HCT116 (cell line): Measurements from ENCODE around the gene ROCK2. TPM values are rescaled to one million over a fixed set of nuclear protein-coding genes. Genes with fewer than 3 reads are reported as not detected.

Source experiments
- ATAC-seq: fragments of 200-7000 bp; cut with Tn5 transposase; 2 replicates; pipeline ENCODE4 v1.9.1; 2020; ENCODE audit warnings: mild to moderate bottlenecking, moderate library complexity
- BruUV-seq: library from RNA; stranded (reverse); fragments of 400-500 nt; replicated peaks from 2 replicates; lab custom pipeline; 2021; lab: Mats Ljungman, UMichigan
- CTCF ChIA-PET: fragments of 300-600 bp; sonication (Branson Sonifier 250); formaldehyde crosslinking; loops from one replicate; lab custom pipeline; 2021; ENCODE audit warnings: antibody characterized with exemption; lab: Charles Lee
- POLR2A ChIA-PET: fragments of 300-600, 350-600 bp; sonication (Branson Sonifier 250); formaldehyde crosslinking; loops from one replicate; lab custom pipeline; 2021; ENCODE audit warnings: antibody characterized with exemption; lab: Charles Lee
- RAD21 ChIA-PET, 2 experiments: fragments of 300-600 bp; sonication (Branson Sonifier 250); formaldehyde crosslinking; loops; one replicate each; lab custom pipeline; 2023; ENCODE audit warnings: low total read pairs in 2 of 2; ENCODE audit not compliant: uncharacterized antibody in 2 of 2, unreplicated experiment in 2 of 2, low non-redundant PET in 1 of 2; lab: Charles Lee
- DNase-seq: peaks from one replicate; pipeline ENCODE4 v3.0.0-alpha.2; 2010; ENCODE audit warnings: low read depth, low spot score
- H2AFZ ChIP-seq: fragments of 200-600 bp; shearing (Covaris generic), sonication (generic); 2 replicates; pipeline ENCODE4 v1.6.1; 2017; ENCODE audit warnings: low read depth, mixed run types, mixed read lengths, antibody characterized with exemption, low read length; ENCODE audit not compliant: poor library complexity, severe bottlenecking
- H3K27ac ChIP-seq: 2 replicates; pipeline ENCODE4 v1.5.1; 2012; ENCODE audit warnings: low read depth, low read length
- H3K27me3 ChIP-seq: fragments of 200-600 bp; sonication (generic); 2 replicates; pipeline ENCODE4 v1.6.1; 2016; ENCODE audit warnings: mixed run types, low read length, mixed read lengths; ENCODE audit not compliant: insufficient read depth
- H3K36me3 ChIP-seq, 2 experiments: fragments of 200-500 bp in 1 of 2; fragments of 200-600 bp in 1 of 2; sonication (Bioruptor generic) in 1 of 2; sonication (generic) in 1 of 2; 2 replicates each; pipeline versions ENCODE4 v1.5.1 to v1.6.1; 2014 to 2016; ENCODE audit warnings: low read length in 2 of 2, inconsistent platforms in 1 of 2, mixed read lengths in 1 of 2, mixed run types in 1 of 2; ENCODE audit not compliant: insufficient read depth in 2 of 2, control insufficient read depth in 1 of 2
- H3K4me1 ChIP-seq, 2 experiments: fragments of 200-600 bp in 1 of 2; sonication (generic) in 1 of 2; 2 replicates each; pipeline versions ENCODE4 v1.5.1 to v1.6.1; 2012 to 2017; ENCODE audit warnings: low read length in 2 of 2, inconsistent platforms in 1 of 2, mild to moderate bottlenecking in 1 of 2, mixed read lengths in 1 of 2, mixed run types in 1 of 2, moderate library complexity in 1 of 2; ENCODE audit not compliant: insufficient read depth in 2 of 2, control insufficient read depth in 1 of 2
- H3K4me2 ChIP-seq: fragments of 200-600 bp; sonication (generic); 2 replicates; pipeline ENCODE4 v1.6.1; 2017; ENCODE audit warnings: mixed run types, low read length, mixed read lengths
- H3K4me3 ChIP-seq, 2 experiments: fragments of 200-600 bp in 1 of 2; sonication (generic) in 1 of 2; replicated peaks in 1 of 2; 2 replicates each; pipeline ENCODE4 v1.5.1; 2011 to 2016; ENCODE audit warnings: low read length in 2 of 2, control low read depth in 1 of 2, low read depth in 1 of 2, mild to moderate bottlenecking in 1 of 2, mixed read lengths in 1 of 2, mixed run types in 1 of 2
- H3K79me2 ChIP-seq: fragments of 200-600 bp; sonication (generic); 2 replicates; pipeline ENCODE4 v1.6.1; 2017; ENCODE audit warnings: mild to moderate bottlenecking, mixed run types, low read length, moderate library complexity, mixed read lengths; ENCODE audit not compliant: insufficient read depth
- H3K9ac ChIP-seq: fragments of 200-600 bp; sonication (generic); 2 replicates; pipeline ENCODE4 v1.6.1; 2016; ENCODE audit warnings: low read length, mixed read lengths
- H3K9me2 ChIP-seq: fragments of 200-600 bp; sonication (generic), shearing (Covaris generic); 2 replicates; pipeline ENCODE4 v1.6.1; 2017; ENCODE audit warnings: mixed run types, mild to moderate bottlenecking, moderate library complexity; ENCODE audit not compliant: insufficient read depth
- H3K9me3 ChIP-seq, 2 experiments: fragments of 200-500 bp in 1 of 2; fragments of 200-600 bp in 1 of 2; sonication (Bioruptor generic) in 1 of 2; sonication (generic) in 1 of 2; 2 replicates each; pipeline ENCODE4 v1.6.1; 2014 to 2017; ENCODE audit warnings: low read length in 2 of 2, mixed read lengths in 2 of 2, inconsistent platforms in 1 of 2, low read depth in 1 of 2, mild to moderate bottlenecking in 1 of 2, mixed run types in 1 of 2, moderate library complexity in 1 of 2; ENCODE audit not compliant: control insufficient read depth in 1 of 2, insufficient read depth in 1 of 2
- H4K20me1 ChIP-seq: fragments of 200-600 bp; sonication (generic), shearing (Covaris generic); 2 replicates; pipeline ENCODE4 v1.6.1; 2017; ENCODE audit warnings: mixed run types, mild to moderate bottlenecking, moderate library complexity; ENCODE audit not compliant: insufficient read depth
- CBX3 ChIP-seq: IDR thresholded peaks from 2 replicates; pipeline ENCODE4 v1.6.1; 2012; ENCODE audit warnings: low read depth
- CEBPB ChIP-seq: IDR thresholded peaks from 2 replicates; pipeline ENCODE4 v1.6.1; 2012; ENCODE audit warnings: low read depth
- EGR1 ChIP-seq: IDR thresholded peaks from 2 replicates; pipeline ENCODE4 v1.6.1; 2012; ENCODE audit warnings: low read depth
- EZH2 ChIP-seq: fragments of 200-600 bp; sonication (generic); IDR thresholded peaks from 2 replicates; pipeline ENCODE4 v1.6.1; 2017; ENCODE audit warnings: antibody characterized with exemption, mixed run types
- EZH2phosphoT487 ChIP-seq: fragments of 200-600 bp; IDR thresholded peaks from 2 replicates; pipeline ENCODE4 v1.6.1; 2018; ENCODE audit warnings: antibody characterized with exemption, borderline replicate concordance
- FOSL1 ChIP-seq: IDR thresholded peaks from 2 replicates; pipeline ENCODE4 v1.6.1; 2012; ENCODE audit warnings: low read depth
- POLR2A ChIP-seq: IDR thresholded peaks from 2 replicates; pipeline ENCODE4 v1.7.0; 2011; ENCODE audit warnings: borderline replicate concordance; ENCODE audit not compliant: insufficient read depth, insufficient read length; ENCODE audit errors: extremely low read depth
- POLR2AphosphoS5 ChIP-seq: IDR thresholded peaks from 2 replicates; pipeline ENCODE4 v1.6.1; 2011; ENCODE audit warnings: mild to moderate bottlenecking, low read depth, low read length, moderate library complexity
- RAD21 ChIP-seq: IDR thresholded peaks from 2 replicates; pipeline ENCODE4 v1.6.1; 2012; ENCODE audit warnings: low read depth, mild to moderate bottlenecking
- SIN3A ChIP-seq: IDR thresholded peaks from 2 replicates; pipeline ENCODE4 v1.6.1; 2012; ENCODE audit warnings: low read depth
- SP1 ChIP-seq: IDR thresholded peaks from 2 replicates; pipeline ENCODE4 v1.6.1; 2012; ENCODE audit warnings: low read depth
- SRF ChIP-seq: IDR thresholded peaks from 2 replicates; pipeline ENCODE4 v1.6.1; 2012; ENCODE audit warnings: low read depth
- TCF7L2 ChIP-seq: IDR thresholded peaks from 2 replicates; pipeline ENCODE4 v1.7.0; 2011; ENCODE audit warnings: borderline replicate concordance, inconsistent platforms; ENCODE audit not compliant: insufficient read depth, insufficient read length; ENCODE audit errors: extremely low read depth
- YY1 ChIP-seq: IDR thresholded peaks from 2 replicates; pipeline ENCODE4 v1.6.1; 2011; ENCODE audit warnings: low read length, low read depth, moderate library complexity, mild to moderate bottlenecking; ENCODE audit not compliant: insufficient replicate concordance; ENCODE audit errors: extremely low read depth
- ZFX ChIP-seq: fragments of 450-650 bp; IDR thresholded peaks from 2 replicates; pipeline ENCODE4 v1.6.1; 2017
- ZNF274 ChIP-seq: fragments of 200-500 bp; sonication (Bioruptor generic); IDR thresholded peaks from 2 replicates; pipeline ENCODE4 v1.6.1; 2014; ENCODE audit warnings: mild to moderate bottlenecking, low read depth, low read length, inconsistent platforms
- intact Hi-C: fragments of 100-400 bp; cut with micrococcal nuclease; formaldehyde crosslinking; loops from 2 replicates; pipeline ENCODE4 v1.10.0; 2022
- total RNA-seq: library from RNA; stranded (reverse); gene quantifications from one replicate; pipeline ENCODE4 v1.2.1, GENCODE V29; 2021; ENCODE audit not compliant: unreplicated experiment
- TF ChIP-seq, protein P1 (sequence below), 3 experiments: fragments of 200-600 bp in 1 of 3; sonication (generic) in 1 of 3; IDR thresholded peaks in 2 of 3; conservative IDR thresholded peaks in 1 of 3; 2 replicates each; pipeline ENCODE4 v1.5.1; 2012 to 2017; ENCODE audit warnings: low read depth in 2 of 3, low read length in 2 of 3, antibody characterized with exemption in 1 of 3, borderline replicate concordance in 1 of 3, control low read depth in 1 of 3, mild to moderate bottlenecking in 1 of 3, mixed read lengths in 1 of 3, mixed run types in 1 of 3, moderate library complexity in 1 of 3; ENCODE audit not compliant: insufficient read depth in 1 of 3
- TF ChIP-seq, protein P2 (sequence below): IDR thresholded peaks from 2 replicates; pipeline ENCODE4 v1.6.1; 2012
- TF ChIP-seq, protein P3 (sequence below): IDR thresholded peaks from 2 replicates; pipeline ENCODE4 v1.6.1; 2011; ENCODE audit warnings: mild to moderate bottlenecking, low read length, moderate library complexity; ENCODE audit not compliant: insufficient replicate concordance; ENCODE audit errors: extremely low read depth
- TF ChIP-seq, protein P4 (sequence below): IDR thresholded peaks from 2 replicates; pipeline ENCODE4 v1.6.1; 2012; ENCODE audit warnings: low read depth

The ROCK2 gene
- total RNA-seq, 1 experiment from 2014 or later = 48.0 TPM

DNA sequence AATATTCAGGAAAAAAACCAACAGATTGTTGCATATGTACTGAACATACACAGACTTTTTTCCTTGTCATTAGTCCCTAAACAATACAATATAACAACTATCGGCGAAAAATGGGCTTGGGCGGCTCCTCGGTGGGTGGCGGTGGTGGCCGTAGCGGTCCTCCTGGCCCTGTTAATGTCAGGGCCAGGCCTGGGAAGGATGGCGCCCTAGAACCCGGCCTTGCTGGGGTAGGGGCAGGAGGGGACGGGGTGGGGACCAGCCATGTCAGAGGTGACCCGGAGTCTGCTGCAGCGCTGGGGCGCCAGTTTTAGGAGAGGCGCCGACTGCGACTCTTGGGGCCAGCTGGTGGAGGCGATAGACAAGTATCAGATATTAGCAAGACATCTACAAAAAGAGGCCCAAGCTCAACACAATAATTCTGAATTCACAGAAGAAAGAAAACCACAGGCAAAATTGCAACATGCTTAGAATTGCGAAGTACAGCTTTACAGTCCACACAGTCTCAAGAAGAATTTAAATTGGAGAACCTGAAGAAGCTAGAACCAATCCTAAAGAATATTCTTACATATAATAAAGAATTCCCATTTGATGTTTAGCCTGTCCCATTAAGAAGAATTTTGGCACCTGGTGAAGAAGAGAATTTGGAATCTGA is 36.5 kb downstream of the ROCK2 start:
- no peak overlapping the region for H3K9ac ChIP-seq
- CTCF ChIA-PET = no interaction called here
- no TSS peak for BruUV-seq
- no peaks in the 10 kb centered on the region for H3K36me3 ChIP-seq
- intact Hi-C loops = no loop called here
- H3K79me2 ChIP-seq = peaks cover 96% of the 10 kb centered on the region
- RAD21 ChIA-PET = no interaction called here
- no peak overlapping the region for H3K4me2 ChIP-seq
- no peak for ATAC-seq
- no peak overlapping the region for H3K27ac ChIP-seq
- H3K4me1 ChIP-seq = no peaks in the 10 kb centered on the region
- H3K27me3 ChIP-seq = no peaks in the 10 kb centered on the region
- no peaks in the 10 kb centered on the region for H3K9me2 ChIP-seq
- TF ChIP-seq EZH2 (no peak), SIN3A (no peak), POLR2AphosphoS5 (no peak), FOSL1 (no peak), ZNF274 (no peak), CBX3 (no peak), SRF (no peak), POLR2A (no peak), CEBPB (no peak), ZFX (no peak), EZH2phosphoT487 (no peak), SP1 (no peak), EGR1 (no peak), RAD21 (no peak), TCF7L2 (no peak), YY1 (no peak)
- TF ChIP-seq, protein P1, sequence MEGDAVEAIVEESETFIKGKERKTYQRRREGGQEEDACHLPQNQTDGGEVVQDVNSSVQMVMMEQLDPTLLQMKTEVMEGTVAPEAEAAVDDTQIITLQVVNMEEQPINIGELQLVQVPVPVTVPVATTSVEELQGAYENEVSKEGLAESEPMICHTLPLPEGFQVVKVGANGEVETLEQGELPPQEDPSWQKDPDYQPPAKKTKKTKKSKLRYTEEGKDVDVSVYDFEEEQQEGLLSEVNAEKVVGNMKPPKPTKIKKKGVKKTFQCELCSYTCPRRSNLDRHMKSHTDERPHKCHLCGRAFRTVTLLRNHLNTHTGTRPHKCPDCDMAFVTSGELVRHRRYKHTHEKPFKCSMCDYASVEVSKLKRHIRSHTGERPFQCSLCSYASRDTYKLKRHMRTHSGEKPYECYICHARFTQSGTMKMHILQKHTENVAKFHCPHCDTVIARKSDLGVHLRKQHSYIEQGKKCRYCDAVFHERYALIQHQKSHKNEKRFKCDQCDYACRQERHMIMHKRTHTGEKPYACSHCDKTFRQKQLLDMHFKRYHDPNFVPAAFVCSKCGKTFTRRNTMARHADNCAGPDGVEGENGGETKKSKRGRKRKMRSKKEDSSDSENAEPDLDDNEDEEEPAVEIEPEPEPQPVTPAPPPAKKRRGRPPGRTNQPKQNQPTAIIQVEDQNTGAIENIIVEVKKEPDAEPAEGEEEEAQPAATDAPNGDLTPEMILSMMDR (IDR thresholded peaks at IDR 0.05 in 2 of 3, conservative IDR thresholded peaks at IDR 0.05 in 1 of 3; ENCODE audit: borderline replicate concordance in 1 of 3, insufficient read depth in 1 of 3, low read depth in 2 of 3, low read length in 2 of 3) = no peak
- TF ChIP-seq, protein P2, sequence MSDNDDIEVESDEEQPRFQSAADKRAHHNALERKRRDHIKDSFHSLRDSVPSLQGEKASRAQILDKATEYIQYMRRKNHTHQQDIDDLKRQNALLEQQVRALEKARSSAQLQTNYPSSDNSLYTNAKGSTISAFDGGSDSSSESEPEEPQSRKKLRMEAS = no peak
- TF ChIP-seq, protein P3, sequence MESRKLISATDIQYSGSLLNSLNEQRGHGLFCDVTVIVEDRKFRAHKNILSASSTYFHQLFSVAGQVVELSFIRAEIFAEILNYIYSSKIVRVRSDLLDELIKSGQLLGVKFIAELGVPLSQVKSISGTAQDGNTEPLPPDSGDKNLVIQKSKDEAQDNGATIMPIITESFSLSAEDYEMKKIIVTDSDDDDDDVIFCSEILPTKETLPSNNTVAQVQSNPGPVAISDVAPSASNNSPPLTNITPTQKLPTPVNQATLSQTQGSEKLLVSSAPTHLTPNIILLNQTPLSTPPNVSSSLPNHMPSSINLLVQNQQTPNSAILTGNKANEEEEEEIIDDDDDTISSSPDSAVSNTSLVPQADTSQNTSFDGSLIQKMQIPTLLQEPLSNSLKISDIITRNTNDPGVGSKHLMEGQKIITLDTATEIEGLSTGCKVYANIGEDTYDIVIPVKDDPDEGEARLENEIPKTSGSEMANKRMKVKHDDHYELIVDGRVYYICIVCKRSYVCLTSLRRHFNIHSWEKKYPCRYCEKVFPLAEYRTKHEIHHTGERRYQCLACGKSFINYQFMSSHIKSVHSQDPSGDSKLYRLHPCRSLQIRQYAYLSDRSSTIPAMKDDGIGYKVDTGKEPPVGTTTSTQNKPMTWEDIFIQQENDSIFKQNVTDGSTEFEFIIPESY = no peak
- TF ChIP-seq, protein P4, sequence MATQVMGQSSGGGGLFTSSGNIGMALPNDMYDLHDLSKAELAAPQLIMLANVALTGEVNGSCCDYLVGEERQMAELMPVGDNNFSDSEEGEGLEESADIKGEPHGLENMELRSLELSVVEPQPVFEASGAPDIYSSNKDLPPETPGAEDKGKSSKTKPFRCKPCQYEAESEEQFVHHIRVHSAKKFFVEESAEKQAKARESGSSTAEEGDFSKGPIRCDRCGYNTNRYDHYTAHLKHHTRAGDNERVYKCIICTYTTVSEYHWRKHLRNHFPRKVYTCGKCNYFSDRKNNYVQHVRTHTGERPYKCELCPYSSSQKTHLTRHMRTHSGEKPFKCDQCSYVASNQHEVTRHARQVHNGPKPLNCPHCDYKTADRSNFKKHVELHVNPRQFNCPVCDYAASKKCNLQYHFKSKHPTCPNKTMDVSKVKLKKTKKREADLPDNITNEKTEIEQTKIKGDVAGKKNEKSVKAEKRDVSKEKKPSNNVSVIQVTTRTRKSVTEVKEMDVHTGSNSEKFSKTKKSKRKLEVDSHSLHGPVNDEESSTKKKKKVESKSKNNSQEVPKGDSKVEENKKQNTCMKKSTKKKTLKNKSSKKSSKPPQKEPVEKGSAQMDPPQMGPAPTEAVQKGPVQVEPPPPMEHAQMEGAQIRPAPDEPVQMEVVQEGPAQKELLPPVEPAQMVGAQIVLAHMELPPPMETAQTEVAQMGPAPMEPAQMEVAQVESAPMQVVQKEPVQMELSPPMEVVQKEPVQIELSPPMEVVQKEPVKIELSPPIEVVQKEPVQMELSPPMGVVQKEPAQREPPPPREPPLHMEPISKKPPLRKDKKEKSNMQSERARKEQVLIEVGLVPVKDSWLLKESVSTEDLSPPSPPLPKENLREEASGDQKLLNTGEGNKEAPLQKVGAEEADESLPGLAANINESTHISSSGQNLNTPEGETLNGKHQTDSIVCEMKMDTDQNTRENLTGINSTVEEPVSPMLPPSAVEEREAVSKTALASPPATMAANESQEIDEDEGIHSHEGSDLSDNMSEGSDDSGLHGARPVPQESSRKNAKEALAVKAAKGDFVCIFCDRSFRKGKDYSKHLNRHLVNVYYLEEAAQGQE = no peak
- POLR2A ChIA-PET = no interaction called here
- H3K9me3 ChIP-seq = no peaks in the 10 kb centered on the region
- no peak overlapping the region for H2AFZ ChIP-seq
- H4K20me1 ChIP-seq = no peaks in the 10 kb centered on the region; the same call in 1 of the 2 replicates
- no peak overlapping the region for H3K4me3 ChIP-seq
- no peak for DNase-seq
